ENCODE results near the gene RCAN2. TPM values are rescaled to one million over a fixed set of nuclear protein-coding genes. Genes with fewer than 3 reads are reported as not detected.

The RCAN2 gene
- total and polyA plus RNA-seq, 9 of the 15 experiments (the other 6 are each of a cell fraction or from before 2014, with no cell fraction given) = 0.04 TPM; not detected in 8

- no peak for TF ChIP-seq ZBTB12 (CRISPR knock-in tag; IDR thresholded peaks at IDR 0.05)
Observed at GRCh38 chr6:46222286-46222685, 269.0 kb downstream of the RCAN2 start (continued).

- Histone ChIP-seq H3K9me3 (replicated peaks; ENCODE audit: control insufficient read depth, insufficient read depth, low read depth, low read length) (no peaks in the 10 kb centered on the region), H4K20me1 (replicated peaks; ENCODE audit: control insufficient read depth, insufficient read depth, low read length) (no peaks in the 10 kb centered on the region), H3K4me3 (no peak overlapping the region), H3K36me3 (ENCODE audit: control insufficient read depth, insufficient read depth, low read length) (no peaks in the 10 kb centered on the region), H3K4me1 (replicated peaks in 1 of 2; ENCODE audit: control insufficient read depth in 2 of 2, insufficient read depth in 2 of 2, low read length in 2 of 2) (no peaks in the 10 kb centered on the region), H3K27ac (ENCODE audit: extremely low read depth, low read depth, low read length) (no peak overlapping the region), H3K9ac (ENCODE audit: insufficient read depth in 1 of 2, low read depth in 2 of 2, low read length in 2 of 2) (no peak overlapping the region), H3K79me2 (ENCODE audit: control insufficient read depth, insufficient read depth, low read length) (no peaks in the 10 kb centered on the region), H3K4me2 (ENCODE audit: insufficient read depth, low read length) (no peak overlapping the region), H2AFZ (ENCODE audit: low read depth, low read length) (no peak overlapping the region), H3K27me3 (ENCODE audit: control insufficient read depth in 2 of 2, insufficient read depth in 2 of 2, low read length in 2 of 2) (no peaks in the 10 kb centered on the region), H3K9me1 (ENCODE audit: control insufficient read depth, insufficient read depth, low read length) (no peaks in the 10 kb centered on the region)
- in situ Hi-C loops (cut with MboI) = no loop called here
- WGBS (ENCODE audit: insufficient coverage, low coverage, missing lambda C conversion rate) = 4% methylated on average over 4 of the region's 4 CpGs
- intact Hi-C loops (cut with micrococcal nuclease) = loop anchor here (1.0 to 5.0 kb wide), 4 partner anchors 131 to 771 kb away; no protein-coding TSS in a partner anchor
- BruUV-seq (replicated peaks) = no TSS peak
- peak; percentile 77 for ATAC-seq
- peak; percentile 18 to 41 (median 35) for DNase-seq (ENCODE audit: extremely low read depth in 1 of 4, low spot score in 3 of 4)
- FAIRE-seq = peak; percentile 52
- POLR2A ChIA-PET = no interaction called here
- CTCF ChIA-PET (ENCODE audit: low intra/inter-chr PET ratio) = interaction anchor here (0.6 to 1.6 kb wide), 2 partner anchors 189 to 193 kb away, joined by 3 to 7 read pairs; no protein-coding TSS in a partner anchor
- TF ChIP-seq REST (IDR thresholded peaks at IDR 0.05; ENCODE audit: borderline replicate concordance) (peak; percentile 50; the same call in 1 of the 2 replicates), REST (CRISPR knock-in tag; IDR thresholded peaks at IDR 0.05; ENCODE audit: low read depth) (no peak), TRIM24 (IDR thresholded peaks at IDR 0.05) (no peak), POLR2B (IDR thresholded peaks at IDR 0.05; ENCODE audit: low read depth, partially characterized antibody) (no peak), RBM25 (IDR thresholded peaks at IDR 0.05; ENCODE audit: low read depth, low read length, severe bottlenecking) (no peak), ELK3 (CRISPR knock-in tag; IDR thresholded peaks at IDR 0.05) (no peak), NUFIP1 (IDR thresholded peaks at IDR 0.05; ENCODE audit: partially characterized antibody) (no peak), GTF2F1 (IDR thresholded peaks at IDR 0.05; ENCODE audit: low read depth, low read length) (no peak), CHD1 (IDR thresholded peaks at IDR 0.05; ENCODE audit: low read length) (no peak), RAD21 (CRISPR knock-in tag; conservative IDR thresholded peaks at IDR 0.05 in 1 of 2, IDR thresholded peaks at IDR 0.05 in 1 of 2) (peak; percentile 56 to 72)
Observed at GRCh38 chr6:46221222-46221793, 269.9 kb downstream of the RCAN2 start.

Measured in K562 (cell line).